Suprapubic skin (tissue), 4 donors: Measurements from ENCODE around the gene SLC39A7. TPM values are rescaled to one million over a fixed set of nuclear protein-coding genes. Genes with fewer than 3 reads are reported as not detected.

Experiments
- DNase-seq, 2 donors: peaks; one replicate each; pipeline ENCODE4 v3.0.0-alpha.2; 2019; ENCODE audit warnings: low spot score in 2 of 2
- H3K27ac ChIP-seq: fragments of 200-600 bp; sonication (generic); one replicate; pipeline ENCODE4 v1.5.1; 2019
- H3K27me3 ChIP-seq: fragments of 200-600 bp; sonication (generic); one replicate; pipeline ENCODE4 v1.5.1; 2019
- H3K36me3 ChIP-seq: fragments of 200-600 bp; sonication (generic); one replicate; pipeline ENCODE4 v1.5.1; 2019
- H3K4me1 ChIP-seq: fragments of 200-600 bp; sonication (generic); one replicate; pipeline ENCODE4 v1.5.1; 2019
- H3K4me3 ChIP-seq: fragments of 200-600 bp; sonication (generic); one replicate; pipeline ENCODE4 v1.5.1; 2019; ENCODE audit warnings: mild to moderate bottlenecking
- H3K9me3 ChIP-seq: fragments of 200-600 bp; sonication (generic); one replicate; pipeline ENCODE4 v1.5.1; 2019
- CTCF ChIP-seq, 2 donors: fragments of 200-600 bp in 1 of 2; fragments of 450-650 bp in 1 of 2; sonication (generic) in 1 of 2; IDR thresholded peaks; one replicate each; pipeline ENCODE4 v1.5.1; 2016 to 2019; ENCODE audit warnings: antibody characterized with exemption in 2 of 2, mild to moderate bottlenecking in 1 of 2, moderate library complexity in 1 of 2
- EP300 ChIP-seq: sonication (generic); formaldehyde crosslinking; IDR thresholded peaks from one replicate; pipeline ENCODE4 v1.6.1; 2017; ENCODE audit warnings: antibody characterized with exemption
- POLR2A ChIP-seq, 2 donors: fragments of 450-650 bp; IDR thresholded peaks; one replicate each; pipeline ENCODE4 v1.6.1; 2017; ENCODE audit warnings: antibody characterized with exemption in 2 of 2, mild to moderate bottlenecking in 2 of 2, moderate library complexity in 2 of 2
- POLR2AphosphoS5 ChIP-seq, 3 donors: sonication (generic); formaldehyde crosslinking; IDR thresholded peaks; one replicate each; pipeline ENCODE4 v1.6.1; 2017; ENCODE audit warnings: antibody characterized with exemption in 3 of 3
- WGBS: methylation state at CpG from one replicate; pipeline ENCODE4 v1.1.5; 2018; 5-methylcytosine and 5-hydroxymethylcytosine counted together
- total RNA-seq, 4 donors: library from RNA; depleted of rRNA; stranded (reverse); fragments of >200 nt; gene quantifications; one replicate each; pipeline ENCODE4 v1.1.0, GENCODE V29; 2016

The SLC39A7 gene
- total RNA-seq, 4 donors from 2014 or later, result 29.3 to 46.3 (median 41.9) TPM

DNA sequence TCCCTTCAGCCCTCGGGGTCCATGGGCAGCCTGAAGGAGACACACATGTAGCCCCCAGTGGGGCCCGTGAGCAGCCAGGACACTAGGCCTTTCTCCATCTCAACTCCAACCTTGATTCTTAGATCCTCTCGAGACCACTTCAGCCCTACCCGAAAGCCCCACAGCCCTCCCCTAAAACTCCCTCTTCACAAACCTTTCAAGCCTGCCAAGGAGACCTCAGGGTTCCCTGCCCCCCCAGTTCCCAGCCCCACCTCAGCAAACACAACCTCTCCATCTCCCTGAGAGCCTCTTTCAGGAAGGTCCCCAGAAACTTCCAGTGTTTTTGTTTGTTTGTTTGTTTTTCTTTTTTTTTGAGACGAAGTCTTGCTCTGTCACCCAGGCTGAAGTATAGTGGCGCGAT lies 19.5 kb upstream of the SLC39A7 start:
- WGBS, result 93% methylated on average over 7 of the region's 7 CpGs
- Histone ChIP-seq H3K4me3 (no peak overlapping the region), H3K27ac (no peak overlapping the region), H3K36me3 (no peaks in the 10 kb centered on the region), H3K4me1 (no peaks in the 10 kb centered on the region), H3K9me3 (no peaks in the 10 kb centered on the region), H3K27me3 (peaks cover 8% of the 10 kb centered on the region)
- no peak for TF ChIP-seq POLR2A (IDR thresholded peaks at IDR 0.05)
- no peak for TF ChIP-seq EP300
- no peak for TF ChIP-seq POLR2AphosphoS5 (IDR thresholded peaks at IDR 0.05)
- TF ChIP-seq CTCF (IDR thresholded peaks at IDR 0.05), result no peak
- DNase-seq, result no peak

- H3K27me3 ChIP-seq, result peaks cover 8% of the 10 kb centered on the region
- WGBS, result 79% methylated on average over 5 of the region's 5 CpGs
- no peak for DNase-seq
- no peaks in the 10 kb centered on the region for H3K9me3 ChIP-seq
- H3K4me1 ChIP-seq, result no peaks in the 10 kb centered on the region
- H3K36me3 ChIP-seq, result no peaks in the 10 kb centered on the region
- no peak for TF ChIP-seq POLR2AphosphoS5 (IDR thresholded peaks at IDR 0.05)
- no peak for TF ChIP-seq POLR2A (IDR thresholded peaks at IDR 0.05)
- TF ChIP-seq EP300, result no peak
- no peak for TF ChIP-seq CTCF (IDR thresholded peaks at IDR 0.05)
- H3K4me3 ChIP-seq, result no peak overlapping the region
- H3K27ac ChIP-seq, result no peak overlapping the region
Measured at GRCh38 chr6:33183071-33183683, 17.5 kb upstream of the SLC39A7 start.

- Histone ChIP-seq H3K27ac (no peak overlapping the region), H3K4me1 (no peaks in the 10 kb centered on the region), H3K9me3 (no peaks in the 10 kb centered on the region), H3K4me3 (no peak overlapping the region), H3K36me3 (no peaks in the 10 kb centered on the region), H3K27me3 (peaks cover 8% of the 10 kb centered on the region)
- 75% methylated on average over 9 of the region's 9 CpGs for WGBS
- DNase-seq, result no peak
- TF ChIP-seq POLR2AphosphoS5 (IDR thresholded peaks at IDR 0.05), result no peak
- TF ChIP-seq POLR2A (IDR thresholded peaks at IDR 0.05), result no peak
- TF ChIP-seq EP300, result no peak
- TF ChIP-seq CTCF (IDR thresholded peaks at IDR 0.05), result no peak
Measured at GRCh38 chr6:33185190-33185589, 15.5 kb upstream of the SLC39A7 start.

DNA sequence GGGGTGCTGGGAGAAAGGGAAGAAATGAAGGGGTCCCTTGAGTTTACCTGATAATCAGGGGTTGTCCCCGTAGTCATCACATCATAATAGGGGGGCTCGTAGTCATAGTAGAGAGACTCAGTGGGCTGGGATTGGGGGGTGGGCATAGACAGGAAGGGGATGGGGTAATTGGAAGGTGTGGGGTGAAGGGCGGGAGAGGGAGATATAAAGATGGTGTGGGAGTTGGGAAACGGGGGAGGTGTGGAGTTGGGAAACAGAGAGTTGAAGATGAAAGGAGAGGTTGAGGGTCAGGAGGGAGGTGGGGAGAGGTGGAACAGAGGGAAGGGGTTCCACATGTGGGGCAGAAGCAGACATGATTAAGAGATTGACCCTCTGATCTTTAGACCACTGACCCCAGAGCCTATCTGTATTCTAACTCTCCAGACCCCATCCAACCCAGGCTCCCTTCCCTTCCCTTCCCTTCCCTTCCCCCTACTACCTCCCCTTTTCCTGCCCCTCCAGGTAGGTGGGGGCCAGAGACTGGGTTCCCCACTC lies 14.9 kb upstream of the SLC39A7 start:
- no peak overlapping the region for H3K4me3 ChIP-seq
- peaks cover 8% of the 10 kb centered on the region for H3K27me3 ChIP-seq
- no peak overlapping the region for H3K27ac ChIP-seq
- no peaks in the 10 kb centered on the region for H3K4me1 ChIP-seq
- no peak for DNase-seq
- TF ChIP-seq EP300 (no peak), CTCF (IDR thresholded peaks at IDR 0.05) (no peak), POLR2A (IDR thresholded peaks at IDR 0.05) (no peak), POLR2AphosphoS5 (IDR thresholded peaks at IDR 0.05) (no peak)
- H3K36me3 ChIP-seq, result no peaks in the 10 kb centered on the region
- no peaks in the 10 kb centered on the region for H3K9me3 ChIP-seq
- 86% methylated on average over 4 of the region's 4 CpGs for WGBS

GRCh38 chr6:33187809-33188208 lies 12.9 kb upstream of the SLC39A7 start:
- no peak overlapping the region for H3K4me3 ChIP-seq
- TF ChIP-seq POLR2A (IDR thresholded peaks at IDR 0.05), result no peak
- TF ChIP-seq CTCF (IDR thresholded peaks at IDR 0.05), result no peak
- TF ChIP-seq POLR2AphosphoS5 (IDR thresholded peaks at IDR 0.05), result no peak
- no peak for TF ChIP-seq EP300
- H3K4me1 ChIP-seq, result peaks cover 10% of the 10 kb centered on the region
- H3K36me3 ChIP-seq, result no peaks in the 10 kb centered on the region
- 97% methylated on average over 1 of the region's 1 CpG for WGBS
- H3K27ac ChIP-seq, result no peak overlapping the region
- H3K9me3 ChIP-seq, result no peaks in the 10 kb centered on the region
- H3K27me3 ChIP-seq, result peaks cover 21% of the 10 kb centered on the region
- DNase-seq, result no peak
